HS-5 (cell line): Measurements from ENCODE around the gene BAIAP3.

Source experiments
- DNase-seq: peaks from one replicate; pipeline ENCODE4 v3.0.0-alpha.2; 2012; ENCODE audit warnings: low read depth

Gene BAIAP3

DNA sequence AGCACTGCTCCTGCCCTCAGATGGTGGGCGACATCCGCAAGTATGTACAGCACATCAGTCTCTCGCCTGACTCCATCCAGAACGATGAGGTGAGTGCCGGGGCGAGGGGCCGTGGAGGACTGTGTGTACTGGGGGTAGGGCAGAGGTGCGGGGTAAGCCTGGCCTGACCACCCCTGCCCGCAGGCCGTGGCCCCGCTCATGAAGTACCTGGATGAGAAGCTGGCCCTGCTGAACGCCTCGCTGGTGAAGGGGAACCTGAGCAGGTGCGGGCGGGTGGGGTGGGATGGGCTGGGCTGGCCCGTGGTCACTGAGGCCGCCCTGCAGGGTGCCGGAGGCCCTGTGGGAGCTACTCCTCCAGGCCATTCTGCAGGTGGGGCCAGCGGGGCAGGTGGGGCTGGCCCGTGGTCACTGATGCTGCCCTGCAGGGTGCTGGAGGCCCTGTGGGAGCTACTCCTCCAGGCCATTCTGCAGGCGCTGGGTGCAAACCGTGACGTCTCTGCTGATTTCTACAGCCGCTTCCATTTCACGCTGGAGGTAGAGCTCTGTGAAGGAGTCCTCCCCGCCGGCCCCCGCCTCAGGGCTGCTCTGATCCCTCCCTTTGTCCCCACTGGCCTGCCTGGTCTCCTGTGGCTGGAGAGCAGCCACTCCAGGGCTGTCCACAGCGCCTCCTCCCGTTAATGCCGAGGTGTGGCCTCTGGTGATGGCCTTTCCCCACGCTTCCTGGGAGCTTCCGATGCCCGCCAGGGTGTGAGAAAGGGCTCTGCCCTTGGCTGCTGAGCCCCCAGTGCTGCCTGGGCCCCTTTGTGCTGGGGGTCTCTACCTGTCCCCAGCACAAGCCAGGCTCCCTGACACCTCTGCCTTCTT is 13.2 kb downstream of the BAIAP3 start:
- DNase-seq = no peak

DNA sequence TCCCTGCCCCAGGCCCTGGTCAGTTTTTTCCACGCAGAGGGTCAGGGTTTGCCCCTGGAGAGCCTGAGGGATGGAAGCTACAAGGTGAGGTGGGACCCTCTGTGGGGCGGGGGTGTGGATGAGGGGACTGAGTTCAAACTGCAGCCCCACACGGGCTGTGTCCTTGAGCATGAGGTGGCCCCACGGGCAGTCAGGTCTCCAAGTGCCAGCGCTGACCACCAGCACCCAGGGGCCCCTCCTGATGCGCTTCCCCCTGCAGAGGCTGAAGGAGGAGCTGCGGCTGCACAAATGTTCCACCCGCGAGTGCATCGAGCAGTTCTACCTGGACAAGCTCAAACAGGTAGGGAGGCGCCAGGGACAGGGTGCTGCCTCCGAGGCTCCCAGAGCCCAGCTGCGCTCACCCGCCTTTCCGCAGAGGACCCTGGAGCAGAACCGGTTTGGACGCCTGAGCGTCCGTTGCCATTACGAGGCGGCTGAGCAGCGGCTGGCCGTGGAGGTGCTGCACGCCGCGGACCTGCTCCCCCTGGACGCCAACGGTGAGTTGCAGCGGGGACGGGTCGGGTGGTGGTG is 13.9 kb downstream of the BAIAP3 start:
- DNase-seq = no peak

DNA sequence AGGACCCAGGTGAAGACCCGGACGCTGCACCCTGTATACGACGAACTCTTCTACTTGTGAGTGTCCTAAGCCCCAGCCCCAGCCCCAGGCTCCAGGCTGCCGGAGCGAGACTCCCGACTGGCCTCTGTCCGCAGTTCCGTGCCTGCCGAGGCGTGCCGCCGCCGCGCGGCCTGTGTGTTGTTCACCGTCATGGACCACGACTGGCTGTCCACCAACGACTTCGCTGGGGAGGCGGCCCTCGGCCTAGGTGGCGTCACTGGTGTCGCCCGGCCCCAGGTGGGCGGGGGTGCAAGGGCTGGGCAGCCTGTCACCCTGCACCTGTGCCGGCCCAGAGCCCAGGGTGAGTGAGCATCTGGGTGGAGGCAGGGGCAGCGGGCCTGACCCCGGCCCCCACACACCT is 14.5 kb downstream of the BAIAP3 start:
- DNase-seq = no peak

DNA sequence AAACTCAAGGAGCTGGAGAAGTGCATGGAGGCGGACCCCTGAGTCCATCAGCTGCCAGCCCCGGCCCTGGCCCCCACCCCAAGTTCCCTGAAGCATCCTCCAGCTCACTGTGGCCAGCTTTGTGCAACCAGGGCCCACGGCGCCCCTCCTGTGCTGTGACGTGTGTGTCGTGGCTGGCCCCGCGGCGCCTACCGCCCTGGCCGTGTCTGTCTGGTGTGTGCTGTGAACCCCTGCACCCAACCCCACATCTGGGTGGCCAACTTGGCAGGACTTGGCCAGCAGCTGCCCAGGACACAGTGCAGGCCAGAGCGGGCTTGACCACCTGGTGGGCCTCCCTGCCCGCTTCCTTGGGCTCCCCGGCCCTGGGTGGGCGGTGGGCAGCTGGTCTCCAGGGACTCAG is 15.0 kb downstream of the BAIAP3 start:
- no peak for DNase-seq

DNA sequence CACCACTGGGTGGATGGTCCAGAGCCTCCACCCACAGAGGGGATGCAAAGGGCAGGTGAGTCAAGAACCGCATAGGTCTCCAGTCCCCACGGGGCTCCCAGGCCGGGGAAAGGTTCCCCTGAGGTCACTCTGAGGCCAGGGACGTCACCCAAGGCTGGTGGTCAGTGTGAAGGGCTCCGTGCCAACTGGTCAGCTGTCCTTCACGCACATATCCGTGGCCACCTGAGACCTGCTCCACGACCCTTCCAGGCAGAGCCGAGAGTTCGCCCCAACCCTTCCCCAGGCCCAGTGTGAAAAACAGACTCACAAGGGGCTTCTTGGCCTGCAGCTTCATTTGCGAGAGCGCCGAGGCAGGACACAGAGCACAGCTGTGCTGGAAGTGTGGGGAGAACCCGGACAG is 15.5 kb downstream of the BAIAP3 start:
- DNase-seq = no peak

DNA sequence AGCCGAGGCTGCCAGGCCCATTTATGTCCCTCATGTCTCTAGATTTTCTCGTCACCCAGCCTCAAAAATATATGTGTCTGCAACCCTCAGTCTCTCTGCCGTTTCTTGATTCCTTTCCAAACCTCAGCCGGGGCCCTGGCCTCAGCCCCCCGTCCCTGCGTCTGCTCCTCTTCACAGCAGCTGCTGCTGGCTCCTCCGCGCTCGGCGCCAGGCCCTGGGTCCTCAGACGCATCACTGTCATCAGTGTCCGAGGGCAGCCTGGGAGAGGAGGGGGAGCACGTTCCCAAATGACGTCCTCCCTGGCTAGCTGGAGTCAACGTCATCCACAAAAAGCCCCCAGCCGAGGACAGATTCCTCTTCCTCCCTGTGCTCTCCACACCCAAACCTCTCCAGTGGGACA is 15.9 kb downstream of the BAIAP3 start:
- DNase-seq = no peak

DNA sequence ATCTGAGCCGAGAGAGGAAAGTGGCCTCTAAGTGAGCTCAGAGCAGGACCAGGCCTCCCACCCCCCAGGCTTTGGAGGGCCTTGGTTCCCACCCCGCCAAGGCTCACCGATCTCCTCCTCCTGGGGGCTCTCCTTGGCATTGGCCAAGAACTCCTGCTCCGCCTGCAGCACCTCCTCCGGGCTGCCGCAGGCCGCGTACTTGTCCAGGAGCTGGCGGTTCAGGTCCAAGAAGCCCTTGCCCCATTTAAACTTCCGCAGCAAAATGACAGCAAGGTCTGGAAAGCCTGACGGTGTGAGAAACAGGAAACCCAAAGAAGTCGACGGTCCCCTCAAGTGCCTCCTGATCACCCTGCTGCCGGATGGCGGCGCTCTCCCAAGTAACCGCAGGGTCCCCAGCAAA is 16.5 kb downstream of the BAIAP3 start:
- no peak for DNase-seq

DNA sequence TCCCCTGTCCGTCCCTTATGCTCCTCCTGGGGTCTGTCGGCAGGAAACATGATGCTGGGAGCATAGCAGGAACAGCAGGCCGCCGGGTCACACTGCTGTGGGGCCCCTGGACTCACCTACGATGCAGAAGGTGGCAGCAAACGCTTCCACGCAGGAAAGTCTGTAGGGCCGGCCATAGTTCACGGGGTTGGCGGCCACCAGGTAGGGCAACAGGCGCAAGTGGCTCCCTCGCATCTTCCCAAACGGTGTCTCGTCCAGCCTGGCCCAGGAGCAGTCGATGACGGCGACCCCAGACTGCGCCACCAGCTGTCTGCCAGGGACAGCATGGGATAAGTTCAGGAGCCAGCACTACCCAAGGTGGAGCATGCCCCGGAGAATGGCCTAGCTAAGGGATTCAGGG is 17.2 kb downstream of the BAIAP3 start:
- no peak for DNase-seq

DNA sequence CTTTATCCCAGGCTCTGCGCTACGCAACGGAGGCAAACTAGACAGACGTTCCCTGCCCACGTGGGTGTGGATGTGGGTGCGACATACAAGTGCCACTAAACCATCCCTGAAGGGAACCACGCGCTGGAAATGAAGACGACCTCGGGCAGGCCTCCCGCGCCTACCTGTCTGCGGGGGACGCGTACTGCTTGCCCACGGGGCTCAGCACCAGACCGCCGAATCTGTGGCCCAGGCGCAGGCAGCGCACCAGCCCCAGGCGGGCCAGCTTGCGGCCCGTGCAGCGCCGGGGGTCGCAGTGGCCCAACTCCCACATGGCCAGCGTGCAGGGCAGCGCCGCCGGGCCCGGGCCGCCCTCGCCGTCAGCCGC is 17.8 kb downstream of the BAIAP3 start:
- DNase-seq = no peak

DNA sequence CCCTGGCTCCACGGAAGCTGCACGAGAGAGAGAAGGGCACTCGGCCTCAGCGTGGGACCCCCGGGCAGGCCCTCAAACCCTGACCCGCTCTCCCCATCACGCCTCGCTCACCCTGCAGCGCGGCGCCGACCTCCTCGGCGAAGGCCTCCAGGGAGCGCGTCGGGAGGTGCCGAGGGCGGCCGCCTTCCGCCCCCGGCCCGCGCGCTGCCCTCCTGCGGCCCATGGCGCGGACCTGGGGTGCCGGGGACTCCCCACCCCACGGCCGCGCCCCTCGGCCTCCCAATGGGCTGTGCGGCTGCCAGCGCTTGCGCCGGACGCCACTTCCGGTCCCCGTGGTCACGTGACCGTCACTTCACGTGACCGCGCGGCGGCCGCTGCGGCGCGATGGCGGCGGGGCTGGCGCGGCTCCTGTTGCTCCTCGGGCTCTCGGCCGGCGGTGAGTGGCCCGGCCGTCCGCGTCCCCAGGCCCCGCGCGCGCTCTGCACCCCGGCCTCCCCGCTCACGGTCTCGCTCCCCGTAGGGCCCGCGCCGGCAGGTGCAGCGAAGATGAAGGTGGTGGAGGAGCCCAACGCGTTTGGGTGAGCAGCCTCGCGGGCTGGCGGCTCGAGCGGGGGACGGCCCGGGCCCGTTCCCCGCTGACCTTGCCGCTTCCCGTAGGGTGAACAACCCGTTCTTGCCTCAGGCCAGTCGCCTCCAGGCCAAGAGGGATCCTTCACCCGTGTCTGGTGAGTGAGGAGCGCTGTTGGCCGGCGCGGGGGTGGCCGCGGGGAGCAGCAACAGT is 18.3 kb downstream of the BAIAP3 start, which contains the start of the genes GNPTG and TSR3:
Gene GNPTG (plus strand): TSS at position 350 of the 781 bp plus-strand sequence. CDS start 35 bp downstream, at position 385.
Gene TSR3 (minus strand): TSS at position 297 of the 781 bp plus-strand sequence. CDS start 74 bp downstream, at position 223.
- peak; percentile 31 for DNase-seq

DNA sequence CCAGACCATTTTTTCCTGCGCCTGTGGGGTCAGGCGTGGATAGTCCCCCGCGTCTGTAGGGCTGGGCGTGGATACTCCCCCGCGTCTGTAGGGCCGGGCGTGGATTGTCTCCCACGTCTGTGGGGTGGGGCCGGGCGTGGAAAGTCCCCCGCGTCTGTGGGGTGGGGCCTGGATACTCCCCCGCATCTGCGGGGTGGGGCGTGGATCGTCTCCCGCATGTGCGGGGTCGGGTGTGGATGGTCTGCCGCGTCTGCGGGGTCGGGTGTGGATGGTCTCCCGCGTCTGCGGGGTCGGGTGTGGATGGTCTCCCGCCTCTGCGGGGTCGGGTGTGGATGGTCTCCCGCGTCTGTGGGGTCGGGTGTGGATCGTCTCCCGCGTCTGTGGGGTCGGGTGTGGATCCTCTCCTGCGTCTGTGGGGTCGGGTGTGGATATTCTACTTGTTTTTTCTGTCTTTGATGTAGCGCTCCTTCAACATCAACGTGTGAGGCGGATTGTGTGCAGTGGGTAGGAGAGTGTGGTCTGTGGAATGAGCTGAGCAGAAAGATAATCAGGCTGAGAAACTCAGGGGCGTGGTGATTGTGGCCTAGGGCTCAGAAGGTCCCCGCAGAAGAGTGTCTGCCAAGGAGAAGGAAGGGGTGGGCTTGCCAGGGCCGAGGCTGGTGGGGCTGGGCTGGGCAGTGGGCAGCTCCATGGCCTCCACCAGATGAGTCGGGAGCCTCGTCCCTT is 21.5 kb downstream of the BAIAP3 start:
- no peak for DNase-seq

DNA sequence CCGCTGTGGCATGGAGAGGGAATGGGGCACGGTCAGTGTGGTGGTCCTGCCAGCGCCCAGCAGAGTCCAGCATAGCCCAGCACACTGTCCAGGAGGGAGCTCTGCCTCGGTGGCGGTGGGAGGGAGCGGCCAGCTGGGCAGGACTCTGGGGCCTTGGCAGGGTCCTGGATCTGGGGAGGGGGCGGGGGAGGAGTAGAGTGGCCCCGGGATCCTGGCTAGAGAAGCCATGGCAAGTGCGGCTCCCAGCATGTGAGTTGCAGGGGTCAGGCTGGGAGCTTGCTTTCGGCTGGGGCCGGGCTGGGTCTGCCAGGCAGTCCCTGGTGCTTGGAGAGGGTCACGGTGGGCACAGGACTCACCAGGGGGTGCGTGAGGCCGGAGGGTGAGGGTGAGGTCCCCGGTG is 22.1 kb downstream of the BAIAP3 start:
- no peak for DNase-seq

DNA sequence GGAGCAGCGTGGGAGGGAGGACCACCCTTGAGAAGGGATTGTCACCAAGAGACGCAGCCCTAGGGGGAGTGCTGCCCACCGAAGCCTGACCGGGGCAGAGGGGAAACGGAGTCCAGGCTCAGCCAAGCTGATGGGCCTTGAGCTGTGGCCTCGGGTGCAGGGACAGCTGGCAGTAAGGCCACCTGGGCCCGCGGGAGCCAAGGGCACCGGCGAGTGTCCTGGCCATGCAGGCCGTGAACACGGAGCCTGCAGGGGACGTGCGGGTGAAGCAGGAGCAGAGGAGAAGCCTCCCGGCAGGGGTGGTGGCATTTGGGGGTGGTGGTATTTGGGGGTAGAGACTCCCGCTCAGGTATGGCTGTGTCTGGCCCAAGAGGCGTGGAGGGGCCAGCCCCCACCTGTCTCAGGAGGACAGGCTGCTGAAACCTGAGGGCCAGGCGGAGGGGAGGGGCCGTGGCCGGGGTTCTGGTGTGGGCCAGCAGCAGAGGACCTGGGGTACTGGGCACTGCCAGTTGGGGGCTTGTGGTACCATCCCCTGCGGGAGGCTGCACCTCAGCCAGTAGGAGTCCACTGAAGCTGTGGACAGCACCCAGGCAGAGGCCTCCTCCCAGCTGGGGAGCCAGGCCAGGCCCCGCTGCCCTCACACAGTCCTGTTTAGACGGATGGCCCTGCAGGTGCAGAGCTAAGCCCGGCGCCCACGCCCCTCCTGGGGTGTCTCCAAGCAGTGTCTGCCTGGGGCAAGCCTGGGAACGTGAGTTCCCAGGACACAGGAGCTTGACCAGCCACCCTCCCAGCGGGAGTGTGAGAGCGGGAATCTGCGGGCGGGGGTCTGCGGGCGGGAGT is 22.8 kb downstream of the BAIAP3 start:
- no peak for DNase-seq

DNA sequence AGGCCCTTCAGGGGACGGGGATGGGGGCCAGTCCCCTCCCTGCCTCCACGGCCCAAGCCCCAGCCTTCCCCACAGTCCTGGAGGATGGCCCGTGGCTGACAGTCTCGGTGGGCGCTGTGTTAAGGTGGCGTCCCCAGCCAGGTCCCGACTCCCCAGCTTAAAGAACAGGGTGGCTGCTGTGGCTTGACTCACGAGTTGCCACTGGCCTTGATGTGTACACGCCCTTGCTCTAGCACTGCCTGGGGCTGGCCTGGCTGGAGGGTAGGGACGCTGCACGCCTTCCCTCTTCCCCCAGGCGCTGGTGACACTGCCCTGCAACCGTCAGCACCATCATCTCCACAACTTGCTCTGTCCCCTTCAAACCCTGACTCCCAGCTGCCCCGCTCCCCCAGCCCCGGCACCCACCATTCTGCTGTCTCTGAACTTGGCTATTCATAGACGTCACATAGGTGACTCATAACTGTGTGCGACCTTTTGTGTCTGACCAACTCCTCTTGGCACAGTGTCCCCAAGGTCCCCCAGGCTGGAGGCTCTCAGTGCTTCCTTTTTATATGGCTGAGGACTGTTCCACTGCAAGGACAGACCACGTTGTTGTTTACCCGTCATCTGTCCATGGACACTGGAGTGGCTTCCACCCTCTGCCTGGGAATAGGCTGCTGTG is 24.6 kb downstream of the BAIAP3 start:
- DNase-seq = no peak

DNA sequence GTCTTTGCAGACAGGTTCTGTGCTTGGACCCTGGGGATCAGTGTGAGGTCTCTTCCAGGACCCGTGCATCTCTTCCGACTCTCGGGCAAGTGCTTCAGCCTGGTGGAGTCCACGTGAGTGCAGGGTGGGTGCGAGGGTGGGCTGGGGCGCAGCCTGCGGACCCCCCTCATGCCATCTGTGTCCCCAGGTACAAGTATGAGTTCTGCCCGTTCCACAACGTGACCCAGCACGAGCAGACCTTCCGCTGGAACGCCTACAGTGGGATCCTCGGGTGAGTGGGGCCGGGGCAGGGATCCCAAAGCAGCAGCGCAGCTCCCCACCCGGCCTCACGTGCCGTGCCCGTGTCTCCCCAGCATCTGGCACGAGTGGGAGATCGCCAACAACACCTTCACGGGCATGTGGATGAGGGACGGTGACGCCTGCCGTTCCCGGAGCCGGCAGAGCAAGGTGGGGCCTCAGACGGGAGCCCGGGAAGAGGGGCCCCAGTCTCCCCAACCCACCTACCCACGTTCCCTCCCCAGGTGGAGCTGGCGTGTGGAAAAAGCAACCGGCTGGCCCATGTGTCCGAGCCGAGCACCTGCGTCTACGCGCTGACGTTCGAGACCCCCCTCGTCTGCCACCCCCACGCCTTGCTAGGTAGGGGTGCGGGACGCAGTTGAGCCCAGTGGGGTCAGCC is 28.4 kb downstream of the BAIAP3 start:
- no peak for DNase-seq

DNA sequence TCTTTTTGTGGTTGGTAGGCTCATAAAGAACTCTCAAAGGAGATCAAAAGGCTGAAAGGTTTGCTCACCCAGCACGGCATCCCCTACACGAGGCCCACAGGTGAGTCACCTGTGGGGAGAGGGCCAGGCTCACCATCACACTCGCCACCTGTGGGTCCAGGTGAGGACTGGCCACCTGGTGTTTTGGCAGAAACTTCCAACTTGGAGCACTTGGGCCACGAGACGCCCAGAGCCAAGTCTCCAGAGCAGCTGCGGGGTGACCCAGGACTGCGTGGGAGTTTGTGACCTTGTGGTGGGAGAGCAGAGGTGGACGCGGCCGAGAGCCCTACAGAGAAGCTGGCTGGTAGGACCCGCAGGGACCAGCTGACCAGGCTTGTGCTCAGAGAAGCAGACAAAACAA is 29.4 kb downstream of the BAIAP3 start:
- DNase-seq = no peak

DNA sequence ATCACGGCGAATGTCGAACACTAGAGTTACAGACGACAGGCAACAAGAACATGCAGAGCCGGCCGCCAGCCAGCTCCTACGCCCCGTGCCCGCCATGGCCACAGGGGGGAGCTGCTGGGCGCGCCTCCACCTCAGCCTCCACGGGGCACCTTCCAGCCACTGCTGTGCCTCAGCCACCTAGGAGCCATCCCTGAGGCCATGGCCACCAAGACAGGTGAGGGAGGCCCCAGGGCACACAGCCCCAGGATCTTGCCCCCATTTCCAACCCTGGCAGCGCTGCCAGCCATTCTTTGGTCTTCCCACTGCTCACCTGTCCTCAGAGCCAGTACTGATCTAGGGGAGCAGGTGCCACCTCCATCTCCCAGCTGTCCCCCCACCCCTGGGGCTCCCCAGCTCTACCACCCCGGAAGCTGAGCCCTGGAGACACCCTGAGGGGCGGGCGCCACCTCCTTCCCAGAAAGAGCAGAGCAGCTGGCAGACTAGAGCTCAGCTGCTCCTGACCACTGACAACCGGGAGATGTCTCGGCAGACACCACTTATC is 30.1 kb downstream of the BAIAP3 start:
- DNase-seq = no peak

DNA sequence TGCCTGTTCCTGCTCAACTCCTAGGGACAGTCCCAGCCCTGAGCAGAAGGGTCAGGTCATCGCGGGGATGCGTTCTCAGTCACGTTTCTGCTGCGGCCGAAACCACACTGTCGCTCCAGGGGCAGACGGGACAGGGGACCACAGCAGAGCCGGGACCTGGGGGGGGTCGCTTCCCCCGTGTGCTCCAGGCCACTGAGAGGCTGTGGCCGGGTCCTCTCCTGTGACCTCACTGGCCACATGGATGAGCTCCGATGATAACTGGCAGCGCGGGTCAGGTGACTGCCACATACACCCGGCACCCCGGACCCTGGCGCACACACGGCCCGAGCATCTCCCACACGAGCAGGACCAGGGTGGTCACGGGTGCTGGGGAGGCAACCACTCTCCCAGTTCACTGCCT is 31.1 kb downstream of the BAIAP3 start:
- DNase-seq = no peak

DNA sequence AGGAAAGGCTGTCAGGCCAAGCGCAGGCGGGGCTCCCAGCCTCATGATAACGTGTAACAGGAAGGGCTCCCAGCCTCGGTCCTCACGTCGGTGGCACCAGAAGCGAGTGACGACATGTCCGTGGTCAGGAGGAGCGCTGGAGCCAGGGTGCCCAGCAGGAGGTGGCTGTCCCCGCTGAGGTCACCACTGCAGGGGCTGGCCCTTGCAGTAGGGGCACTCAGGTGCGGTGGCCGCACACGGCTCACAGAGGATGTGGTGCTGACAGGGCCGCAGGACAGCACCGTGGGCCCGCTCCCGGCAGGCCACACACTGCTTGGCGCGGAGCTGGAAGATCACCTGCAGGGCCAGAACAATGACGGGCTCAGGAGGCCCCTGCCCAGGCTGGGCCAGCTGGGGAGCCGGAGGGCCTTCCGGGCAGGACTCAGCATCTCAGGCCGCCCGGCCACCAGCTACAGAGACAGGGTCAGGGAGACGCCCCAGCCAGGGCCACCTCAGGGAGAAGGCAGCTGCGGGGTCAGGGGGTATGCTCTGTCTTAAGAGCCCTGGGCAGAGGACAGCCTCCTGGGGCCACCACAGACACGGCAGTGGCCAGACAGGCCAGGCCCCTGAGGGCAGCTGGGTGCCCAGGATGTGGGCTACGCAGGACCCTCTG is 32.7 kb downstream of the BAIAP3 start:
- no peak for DNase-seq
